ENCODE measurements around the gene COX7A2.

COX7A2 gene

GRCh38 chr6:75243333-75244062 is at the start of gene COX7A2:
Gene COX7A2, minus strand, starts transcription at chr6:75243801. Its CDS starts 67 bp downstream, at chr6:75243734.
- Histone ChIP-seq H3K4me3 (IDR thresholded peaks at IDR 0.05; ENCODE audit: insufficient read depth, low read depth, low read length) (no peak within 1 kb of the TSS), H4K20me1 (ENCODE audit: insufficient read depth) (no peaks in the 10 kb centered on the region), H3K27me3 (ENCODE audit: insufficient read depth, low read depth) (no peaks in the 10 kb centered on the region), H3K36me3 (ENCODE audit: insufficient read depth) (no peaks in the 10 kb centered on the region), H3K4me2 (peak within 1 kb of the TSS; percentile 70), H3K4me1 (ENCODE audit: low read depth, poor library complexity, severe bottlenecking) (peaks cover 6% of the 10 kb centered on the region), H3K9ac (peak within 1 kb of the TSS; percentile 88), H3K79me2 (ENCODE audit: insufficient read depth, low read depth) (peaks cover 19% of the 10 kb centered on the region), H3K27ac (peak within 1 kb of the TSS; percentile 96), H2AFZ (ENCODE audit: low read depth) (peak within 1 kb of the TSS; percentile 64)
- TF ChIP-seq CTCF (conservative IDR thresholded peaks at IDR 0.05; ENCODE audit: low read depth, low read length): no peak

- H3K27ac ChIP-seq: no peak overlapping the region
- H3K4me1 ChIP-seq (ENCODE audit: low read depth, poor library complexity, severe bottlenecking): no peaks in the 10 kb centered on the region
- no peak for TF ChIP-seq CTCF (conservative IDR thresholded peaks at IDR 0.05; ENCODE audit: low read depth, low read length)
- no peak overlapping the region for H3K9ac ChIP-seq
- H3K36me3 ChIP-seq (ENCODE audit: insufficient read depth): no peaks in the 10 kb centered on the region
- H3K27me3 ChIP-seq (ENCODE audit: insufficient read depth, low read depth): no peaks in the 10 kb centered on the region
- H3K79me2 ChIP-seq (ENCODE audit: insufficient read depth, low read depth): no peaks in the 10 kb centered on the region
- no peaks in the 10 kb centered on the region for H4K20me1 ChIP-seq (ENCODE audit: insufficient read depth)
- no peak overlapping the region for H3K4me3 ChIP-seq (IDR thresholded peaks at IDR 0.05; ENCODE audit: insufficient read depth, low read depth, low read length)
- H3K4me2 ChIP-seq: no peak overlapping the region
- H2AFZ ChIP-seq (ENCODE audit: low read depth): no peak overlapping the region
Measured at GRCh38 chr6:75292555-75292954, 49.0 kb upstream of the COX7A2 start.

GRCh38 chr6:75291744-75292143 is 48.1 kb upstream of the COX7A2 start:
- no peak overlapping the region for H3K27ac ChIP-seq
- H4K20me1 ChIP-seq (ENCODE audit: insufficient read depth): no peaks in the 10 kb centered on the region
- no peaks in the 10 kb centered on the region for H3K27me3 ChIP-seq (ENCODE audit: insufficient read depth, low read depth)
- no peak overlapping the region for H3K4me2 ChIP-seq
- H3K9ac ChIP-seq: no peak overlapping the region
- no peaks in the 10 kb centered on the region for H3K36me3 ChIP-seq (ENCODE audit: insufficient read depth)
- H2AFZ ChIP-seq (ENCODE audit: low read depth): no peak overlapping the region
- H3K4me3 ChIP-seq (IDR thresholded peaks at IDR 0.05; ENCODE audit: insufficient read depth, low read depth, low read length): no peak overlapping the region
- H3K79me2 ChIP-seq (ENCODE audit: insufficient read depth, low read depth): no peaks in the 10 kb centered on the region
- H3K4me1 ChIP-seq (ENCODE audit: low read depth, poor library complexity, severe bottlenecking): no peaks in the 10 kb centered on the region
- TF ChIP-seq CTCF (conservative IDR thresholded peaks at IDR 0.05; ENCODE audit: low read depth, low read length): no peak

- H2AFZ ChIP-seq (ENCODE audit: low read depth): no peak overlapping the region
- H3K27ac ChIP-seq: no peak overlapping the region
- H3K79me2 ChIP-seq (ENCODE audit: insufficient read depth, low read depth): no peaks in the 10 kb centered on the region
- no peak overlapping the region for H3K4me3 ChIP-seq (IDR thresholded peaks at IDR 0.05; ENCODE audit: insufficient read depth, low read depth, low read length)
- H3K4me2 ChIP-seq: no peak overlapping the region
- TF ChIP-seq CTCF (conservative IDR thresholded peaks at IDR 0.05; ENCODE audit: low read depth, low read length): no peak
- H3K4me1 ChIP-seq (ENCODE audit: low read depth, poor library complexity, severe bottlenecking): peaks cover 3% of the 10 kb centered on the region
- no peaks in the 10 kb centered on the region for H4K20me1 ChIP-seq (ENCODE audit: insufficient read depth)
- H3K9ac ChIP-seq: no peak overlapping the region
- H3K27me3 ChIP-seq (ENCODE audit: insufficient read depth, low read depth): no peaks in the 10 kb centered on the region
- no peaks in the 10 kb centered on the region for H3K36me3 ChIP-seq (ENCODE audit: insufficient read depth)
Measured at GRCh38 chr6:75291331-75291730, 47.7 kb upstream of the COX7A2 start.

Measured in KMS-11 (cell line).